Gastrocnemius medialis (tissue), 4 donors: ENCODE results near the gene RNF26. TPM values are rescaled to one million over a fixed set of nuclear protein-coding genes. Genes with fewer than 3 reads are reported as not detected.

ENCODE experiments used
- ATAC-seq, 2 donors: fragments of 150-250 bp; one replicate each; pipeline ENCODE4 v1.9.1; 2016
- DNase-seq, 2 donors: peaks; one replicate each; pipeline ENCODE4 v3.0.0-alpha.2; 2019
- H3K27ac ChIP-seq, 4 donors: fragments of 200-600 bp; sonication (generic); 1 replicate in 1 of 4; 2 replicates in 3 of 4; pipeline ENCODE4 v1.5.1; 2016 to 2018; ENCODE audit warnings: mild to moderate bottlenecking in 2 of 4, moderate library complexity in 1 of 4
- H3K27me3 ChIP-seq, 3 donors: fragments of 200-600 bp; sonication (generic) in 2 of 3; 1 replicate in 1 of 3; 2 replicates in 2 of 3; pipeline versions ENCODE4 v1.5.1 to v1.6.0; 2016 to 2019; ENCODE audit warnings: mild to moderate bottlenecking in 1 of 3, moderate library complexity in 1 of 3
- H3K36me3 ChIP-seq, 2 donors: fragments of 200-600 bp; sonication (generic) in 1 of 2; one replicate each; pipeline ENCODE4 v1.5.1; 2017 to 2018
- H3K4me1 ChIP-seq, 2 donors: fragments of 200-600 bp; sonication (generic) in 1 of 2; one replicate each; pipeline ENCODE4 v1.5.1; 2016 to 2017; ENCODE audit warnings: mild to moderate bottlenecking in 2 of 2
- H3K4me3 ChIP-seq, 4 donors: fragments of 200-600 bp; sonication (generic) in 3 of 4; 1 replicate in 1 of 4; 2 replicates in 3 of 4; pipeline ENCODE4 v1.5.1; 2016 to 2019; ENCODE audit warnings: mild to moderate bottlenecking in 2 of 4
- H3K9me3 ChIP-seq, 3 donors: fragments of 200-600 bp; sonication (generic) in 2 of 3; 1 replicate in 1 of 3; 2 replicates in 2 of 3; pipeline ENCODE4 v1.5.1; 2016 to 2019
- POLR2A ChIP-seq, 2 donors: fragments of 450-650 bp; IDR thresholded peaks; one replicate each; pipeline ENCODE4 v1.6.1; 2017; ENCODE audit warnings: antibody characterized with exemption in 2 of 2, mild to moderate bottlenecking in 2 of 2, moderate library complexity in 2 of 2
- in situ Hi-C, 4 donors: fragments of 200-750 bp; cut with MboI; loops; one replicate each; pipeline versions ENCODE4 v1.15.0 to v1.8.0; 2017; ENCODE audit warnings: low sequenced_read_pairs in 4 of 4
- intact Hi-C: fragments of 100-400 bp; cut with DNase I; formaldehyde crosslinking; loops from one replicate; pipeline ENCODE4 v1.15.1; 2023; ENCODE audit warnings: low total_unique reads
- total RNA-seq, 4 donors: library from RNA; depleted of rRNA; stranded (reverse); fragments of >200 nt; gene quantifications; one replicate each; pipeline versions ENCODE4 v1.1.0 to v1.2.3, GENCODE V29; 2016
- TF ChIP-seq, protein P1 (sequence below), 5 experiments: fragments of 450-650 bp in 3 of 5; fragments of 200-600 bp in 2 of 5; sonication (generic) in 2 of 5; IDR thresholded peaks in 4 of 5; conservative IDR thresholded peaks in 1 of 5; 1 replicate in 4 of 5; 2 replicates in 1 of 5; pipeline ENCODE4 v1.5.1; 2016 to 2019; ENCODE audit warnings: antibody characterized with exemption in 5 of 5, mild to moderate bottlenecking in 3 of 5, moderate library complexity in 3 of 5

The RNF26 gene
- total RNA-seq, 4 donors from 2014 or later = 3.8 to 5.1 (median 4.7) TPM

DNA sequence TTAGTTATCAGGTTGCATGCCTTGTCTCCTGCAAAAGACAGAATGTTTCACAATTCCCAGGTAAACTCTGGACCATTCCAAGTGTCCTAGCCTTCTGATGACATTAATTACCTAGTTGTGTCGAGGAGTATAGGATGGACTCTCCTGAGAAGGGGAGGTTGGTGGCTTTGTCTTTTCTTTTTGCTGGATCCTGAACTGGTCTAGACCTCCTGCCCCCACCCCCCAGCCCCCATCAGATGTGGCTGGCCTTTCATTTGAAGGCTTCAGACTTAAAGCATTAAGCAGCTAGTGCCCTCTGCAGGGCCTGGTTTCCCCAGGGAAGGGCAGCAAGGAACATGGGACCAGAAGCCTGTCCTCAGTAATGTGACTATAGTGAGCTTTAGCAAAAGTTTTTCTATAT, 27.1 kb upstream of the RNF26 start:
- Histone ChIP-seq H3K4me3 (no peak overlapping the region), H3K9me3 (no peaks in the 10 kb centered on the region), H3K27me3 (no peaks in the 10 kb centered on the region), H3K36me3 (no peaks in the 10 kb centered on the region), H3K27ac (peak overlapping the region; percentile 63 to 74 (median 71)), H3K4me1 (peaks cover 37 to 42% of the 10 kb centered on the region in 2 donors)
- intact Hi-C loops (loop anchor here (5.0 to 10.0 kb wide), 2 partner anchors 140 to 1038 kb away; partner anchors contain the start of gene NLRX1), in situ Hi-C loops (no loop called here)
- no peak for DNase-seq
- no peak for ATAC-seq
- TF ChIP-seq, protein P1, sequence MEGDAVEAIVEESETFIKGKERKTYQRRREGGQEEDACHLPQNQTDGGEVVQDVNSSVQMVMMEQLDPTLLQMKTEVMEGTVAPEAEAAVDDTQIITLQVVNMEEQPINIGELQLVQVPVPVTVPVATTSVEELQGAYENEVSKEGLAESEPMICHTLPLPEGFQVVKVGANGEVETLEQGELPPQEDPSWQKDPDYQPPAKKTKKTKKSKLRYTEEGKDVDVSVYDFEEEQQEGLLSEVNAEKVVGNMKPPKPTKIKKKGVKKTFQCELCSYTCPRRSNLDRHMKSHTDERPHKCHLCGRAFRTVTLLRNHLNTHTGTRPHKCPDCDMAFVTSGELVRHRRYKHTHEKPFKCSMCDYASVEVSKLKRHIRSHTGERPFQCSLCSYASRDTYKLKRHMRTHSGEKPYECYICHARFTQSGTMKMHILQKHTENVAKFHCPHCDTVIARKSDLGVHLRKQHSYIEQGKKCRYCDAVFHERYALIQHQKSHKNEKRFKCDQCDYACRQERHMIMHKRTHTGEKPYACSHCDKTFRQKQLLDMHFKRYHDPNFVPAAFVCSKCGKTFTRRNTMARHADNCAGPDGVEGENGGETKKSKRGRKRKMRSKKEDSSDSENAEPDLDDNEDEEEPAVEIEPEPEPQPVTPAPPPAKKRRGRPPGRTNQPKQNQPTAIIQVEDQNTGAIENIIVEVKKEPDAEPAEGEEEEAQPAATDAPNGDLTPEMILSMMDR (IDR thresholded peaks at IDR 0.05 in 4 of 5, conservative IDR thresholded peaks at IDR 0.05 in 1 of 5) = peak in 1 of 5 experiments; percentile 19
- TF ChIP-seq POLR2A (IDR thresholded peaks at IDR 0.05) = no peak

DNA sequence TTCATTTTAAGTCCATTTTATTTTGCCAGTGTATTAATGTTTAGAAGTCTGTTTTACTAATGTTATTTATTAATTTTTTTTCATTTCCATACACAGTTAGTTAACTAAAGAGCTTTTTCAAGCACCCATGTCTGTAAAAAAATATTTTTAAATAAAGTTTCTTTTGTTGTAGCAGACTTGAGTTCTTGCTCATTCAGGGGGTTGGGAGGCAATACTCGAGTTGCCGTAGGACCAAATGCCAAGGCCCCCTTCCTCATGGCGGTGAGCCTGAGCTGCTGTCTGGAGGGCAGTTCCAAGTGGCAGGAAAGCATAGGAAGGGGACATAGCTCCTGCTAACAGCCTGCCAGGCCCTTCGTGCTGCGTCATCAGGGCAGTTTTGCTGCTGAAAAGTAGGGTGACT, 26.4 kb upstream of the RNF26 start:
- Histone ChIP-seq H3K4me3 (no peak overlapping the region), H3K27ac (peak overlapping the region; percentile 4 to 74 (median 66)), H3K9me3 (no peaks in the 10 kb centered on the region), H3K36me3 (no peaks in the 10 kb centered on the region), H3K4me1 (peaks cover 31 to 39% of the 10 kb centered on the region in 2 donors), H3K27me3 (no peaks in the 10 kb centered on the region)
- in situ Hi-C loops = no loop called here
- TF ChIP-seq, protein P1 (IDR thresholded peaks at IDR 0.05 in 4 of 5, conservative IDR thresholded peaks at IDR 0.05 in 1 of 5) = no peak
- no peak for TF ChIP-seq POLR2A (IDR thresholded peaks at IDR 0.05)
- ATAC-seq (no peak), DNase-seq (no peak)
- intact Hi-C loops = loop anchor here (5.0 to 10.0 kb wide), 2 partner anchors 141 to 1037 kb away; partner anchors contain the start of gene NLRX1

DNA sequence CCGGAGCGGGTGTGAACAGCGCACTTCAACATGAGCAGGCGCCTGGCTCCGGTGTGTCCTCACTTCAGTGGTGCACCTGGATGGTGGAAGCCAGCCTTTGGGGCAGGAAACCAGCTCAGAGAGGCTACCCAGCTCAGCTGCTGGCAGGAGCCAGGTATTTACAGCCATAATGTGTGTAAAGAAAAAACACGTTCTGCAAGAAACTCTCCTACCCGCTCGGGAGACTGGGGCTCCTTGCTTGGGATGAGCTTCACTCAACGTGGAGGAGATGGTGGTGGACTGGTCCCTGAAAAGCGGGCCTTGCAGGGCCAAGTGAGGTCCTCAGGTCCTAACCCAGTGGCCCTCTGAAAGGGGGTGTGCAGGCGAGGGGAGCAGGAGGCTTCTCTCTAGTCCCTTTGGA, 24.9 kb upstream of the RNF26 start:
- in situ Hi-C loops (no loop called here), intact Hi-C loops (loop anchor here (5.0 to 10.0 kb wide), 2 partner anchors 142 to 1035 kb away; partner anchors contain the start of gene NLRX1)
- no peak for DNase-seq
- peak overlapping the region in 2 of 4 donors; percentile 52 to 59 for H3K27ac ChIP-seq
- TF ChIP-seq, protein P1 (IDR thresholded peaks at IDR 0.05 in 4 of 5, conservative IDR thresholded peaks at IDR 0.05 in 1 of 5) = no peak
- TF ChIP-seq POLR2A (IDR thresholded peaks at IDR 0.05) = no peak
- H3K9me3 ChIP-seq = no peaks in the 10 kb centered on the region
- ATAC-seq = no peak
- peaks cover 19 to 25% of the 10 kb centered on the region in 2 donors for H3K4me1 ChIP-seq
- no peaks in the 10 kb centered on the region for H3K36me3 ChIP-seq
- no peak overlapping the region for H3K4me3 ChIP-seq
- no peaks in the 10 kb centered on the region for H3K27me3 ChIP-seq

DNA sequence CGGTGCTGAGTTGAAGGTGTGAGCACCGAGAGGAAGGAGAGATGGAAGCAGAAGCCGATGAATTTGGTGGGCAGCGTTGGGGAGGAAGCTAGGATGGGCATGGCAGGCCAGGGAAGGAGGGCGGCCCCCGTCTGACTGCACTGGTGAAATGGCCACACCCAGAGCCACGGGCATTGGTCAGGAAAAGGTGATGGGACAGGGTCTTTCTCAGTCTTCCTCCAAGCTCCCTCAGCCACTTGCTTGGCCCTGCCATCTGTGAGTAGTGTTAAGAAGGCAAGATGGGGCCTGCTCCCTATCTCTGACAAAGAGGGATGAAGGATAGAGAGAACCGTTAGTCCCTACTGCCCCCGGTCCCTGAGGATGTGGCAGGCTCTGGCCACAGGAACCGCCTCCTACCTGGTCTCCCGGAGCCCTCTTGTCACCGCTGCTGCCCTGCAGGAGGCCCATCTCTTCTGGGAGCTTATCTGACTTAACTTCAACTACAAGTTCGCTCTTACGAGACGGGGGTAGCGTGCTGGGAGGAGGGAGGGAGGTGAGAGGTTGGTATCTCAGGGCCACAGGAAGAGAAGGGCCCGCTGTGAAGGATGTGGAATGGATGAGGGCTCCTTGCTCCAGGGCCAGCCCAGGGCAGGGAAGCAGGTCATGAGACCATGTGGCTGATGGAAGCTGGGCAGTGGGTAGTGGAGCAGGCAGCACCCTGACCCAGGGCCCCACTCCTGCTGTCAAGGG, 24.2 kb upstream of the RNF26 start:
- Histone ChIP-seq H3K4me3 (no peak overlapping the region), H3K9me3 (no peaks in the 10 kb centered on the region), H3K36me3 (no peaks in the 10 kb centered on the region), H3K4me1 (peaks cover 19 to 24% of the 10 kb centered on the region in 2 donors), H3K27me3 (no peaks in the 10 kb centered on the region), H3K27ac (peak overlapping the region in 3 of 4 donors; percentile 12 to 59 (median 52))
- intact Hi-C loops = loop anchor here (5.0 to 10.0 kb wide), 2 partner anchors 143 to 1035 kb away; partner anchors contain the start of gene NLRX1
- ATAC-seq (no peak), DNase-seq (no peak)
- in situ Hi-C loops = no loop called here
- no peak for TF ChIP-seq POLR2A (IDR thresholded peaks at IDR 0.05)
- TF ChIP-seq, protein P1 (IDR thresholded peaks at IDR 0.05 in 4 of 5, conservative IDR thresholded peaks at IDR 0.05 in 1 of 5) = no peak
